Testis (tissue), 5 donors: Measurements from ENCODE around the gene STK39. TPM values are rescaled to one million over a fixed set of nuclear protein-coding genes. Genes with fewer than 3 reads are reported as not detected.
A peak's percentile ranks its signal among the peaks of the same experiment; 100 is the strongest.

Experiments used
- DNase-seq: peaks from one replicate; pipeline ENCODE4 v3.0.0-alpha.2; 2019
- H3K27ac ChIP-seq, 2 donors: fragments of 200-600 bp; sonication (generic); one replicate each; pipeline ENCODE4 v1.5.1; 2019
- H3K27me3 ChIP-seq: fragments of 200-600 bp; sonication (generic); one replicate; pipeline ENCODE4 v1.5.1; 2019
- H3K36me3 ChIP-seq: fragments of 200-600 bp; sonication (generic); one replicate; pipeline ENCODE4 v1.5.1; 2017; ENCODE audit warnings: low read depth; ENCODE audit errors: missing control alignments
- H3K4me1 ChIP-seq: fragments of 200-600 bp; sonication (generic); one replicate; pipeline ENCODE4 v1.5.1; 2019
- H3K4me3 ChIP-seq, 2 donors: fragments of 200-600 bp; sonication (generic); one replicate each; pipeline ENCODE4 v1.5.1; 2017 to 2019
- H3K9me3 ChIP-seq: fragments of 200-600 bp; sonication (generic); one replicate; pipeline ENCODE4 v1.5.1; 2017
- CTCF ChIP-seq, 3 experiments: fragments of 450-650 bp in 2 of 3; fragments of 200-600 bp in 1 of 3; sonication (generic) in 1 of 3; IDR thresholded peaks; one replicate each; pipeline ENCODE4 v1.5.1; 2016 to 2019; ENCODE audit warnings: antibody characterized with exemption in 3 of 3, mild to moderate bottlenecking in 2 of 3, moderate library complexity in 1 of 3
- POLR2A ChIP-seq: fragments of 450-650 bp; IDR thresholded peaks from one replicate; pipeline ENCODE4 v1.6.1; 2017; ENCODE audit warnings: antibody characterized with exemption, mild to moderate bottlenecking, moderate library complexity
- WGBS, 2 donors: methylation state at CpG; one replicate each; pipeline ENCODE4 v1.1.5; 2018; 5-methylcytosine and 5-hydroxymethylcytosine counted together
- intact Hi-C: fragments of 100-400 bp; cut with DNase I; formaldehyde crosslinking; loops from one replicate; pipeline ENCODE4 v1.15.1; 2023; ENCODE audit warnings: low total_unique reads
- long read RNA-seq, 2 donors: transcript quantifications; one replicate each; lab custom pipeline, GENCODE V29; 2026
- polyA plus RNA-seq: library from polyadenylated mRNA; stranded (reverse); fragments of 350-450 nt; fragmentation: Illumina TruSeq; extraction: RNeasy Lipid Tissue Mini Kit (QIAGEN cat#74804); gene quantifications from one replicate; pipeline ENCODE4 v1.2.3, GENCODE V29; 2014; ENCODE audit warnings: low read depth, low replicate concordance; ENCODE audit not compliant: insufficient read depth
- total RNA-seq, 2 donors: library from RNA; depleted of rRNA; stranded (reverse); fragments of >200 nt; gene quantifications; one replicate each; pipeline ENCODE4 v1.2.3, GENCODE V29; 2016

STK39 gene
- total RNA-seq (10 to 100 TPM; 26.4 to 41.8 TPM), polyA plus RNA-seq (70.7 TPM)
- long read RNA-seq, donor 1, partial matches to known transcripts, result 0 of 3 reads
- long read RNA-seq, donor 1, other reads (novel, unspliced or antisense), result 0 of 3 reads
- long read RNA-seq, donor 2, partial matches to known transcripts, result 0 of 2 reads
- long read RNA-seq, donor 2, other reads (novel, unspliced or antisense), result 0 of 2 reads

GRCh38 chr2:168247341-168248261 lies at the start of gene STK39:
STK39 (minus strand) TSS chr2:168247595; CDS start chr2:168247435, 160 bp downstream.
- WGBS, 2 donors, result 1 to 2% methylated on average over 14 to 77 of the region's 91 CpGs
- H3K36me3 ChIP-seq, result no peaks in the 10 kb centered on the region
- H3K27ac ChIP-seq, result peak within 1 kb of the TSS; percentile 86 to 92
- H3K27me3 ChIP-seq, result no peaks in the 10 kb centered on the region
- H3K4me3 ChIP-seq, result peak within 1 kb of the TSS; percentile 65 to 79
- TF ChIP-seq POLR2A (no peak), CTCF (IDR thresholded peaks at IDR 0.05) (no peak)
- no peaks in the 10 kb centered on the region for H3K9me3 ChIP-seq
- intact Hi-C loops, result no loop called here
- peak; percentile 76 for DNase-seq
- no peaks in the 10 kb centered on the region for H3K4me1 ChIP-seq

GRCh38 chr2:168295051-168295450 lies 47.7 kb upstream of the STK39 start:
- TF ChIP-seq POLR2A, result no peak
- TF ChIP-seq CTCF (IDR thresholded peaks at IDR 0.05), result no peak
- Histone ChIP-seq H3K4me3 (no peak overlapping the region), H3K9me3 (no peaks in the 10 kb centered on the region), H3K36me3 (no peaks in the 10 kb centered on the region), H3K27me3 (no peaks in the 10 kb centered on the region), H3K27ac (no peak overlapping the region), H3K4me1 (no peaks in the 10 kb centered on the region)
- intact Hi-C loops, result no loop called here
- no peak for DNase-seq

GRCh38 chr2:168294409-168294808 lies 47.0 kb upstream of the STK39 start:
- WGBS, 2 donors, result 73 to 77% methylated on average over 2 of the region's 2 CpGs
- intact Hi-C loops, result no loop called here
- H3K4me3 ChIP-seq, result no peak overlapping the region

GRCh38 chr2:168293766-168294165 lies 46.4 kb upstream of the STK39 start:
- WGBS, 2 donors, result 84 to 89% methylated on average over 4 of the region's 4 CpGs

More at GRCh38 chr2:168294409-168294808, 47.0 kb upstream of the STK39 start:
- Histone ChIP-seq H3K27me3 (no peaks in the 10 kb centered on the region), H3K9me3 (no peaks in the 10 kb centered on the region), H3K27ac (no peak overlapping the region), H3K4me1 (no peaks in the 10 kb centered on the region), H3K36me3 (no peaks in the 10 kb centered on the region)
- TF ChIP-seq POLR2A, result no peak
- TF ChIP-seq CTCF (IDR thresholded peaks at IDR 0.05), result no peak
- no peak for DNase-seq

More at GRCh38 chr2:168293766-168294165, 46.4 kb upstream of the STK39 start:
- Histone ChIP-seq H3K4me3 (no peak overlapping the region), H3K27me3 (no peaks in the 10 kb centered on the region), H3K9me3 (no peaks in the 10 kb centered on the region), H3K4me1 (no peaks in the 10 kb centered on the region), H3K27ac (no peak overlapping the region), H3K36me3 (no peaks in the 10 kb centered on the region)
- intact Hi-C loops, result no loop called here
- no peak for TF ChIP-seq CTCF (IDR thresholded peaks at IDR 0.05)
- TF ChIP-seq POLR2A, result no peak
- no peak for DNase-seq
